ENCODE results near the gene KDM6B. TPM values are rescaled to one million over a fixed set of nuclear protein-coding genes. Genes with fewer than 3 reads are reported as not detected.

Gene KDM6B
- total RNA-seq, 1 experiment from 2014 or later: 28.9 TPM

DNA sequence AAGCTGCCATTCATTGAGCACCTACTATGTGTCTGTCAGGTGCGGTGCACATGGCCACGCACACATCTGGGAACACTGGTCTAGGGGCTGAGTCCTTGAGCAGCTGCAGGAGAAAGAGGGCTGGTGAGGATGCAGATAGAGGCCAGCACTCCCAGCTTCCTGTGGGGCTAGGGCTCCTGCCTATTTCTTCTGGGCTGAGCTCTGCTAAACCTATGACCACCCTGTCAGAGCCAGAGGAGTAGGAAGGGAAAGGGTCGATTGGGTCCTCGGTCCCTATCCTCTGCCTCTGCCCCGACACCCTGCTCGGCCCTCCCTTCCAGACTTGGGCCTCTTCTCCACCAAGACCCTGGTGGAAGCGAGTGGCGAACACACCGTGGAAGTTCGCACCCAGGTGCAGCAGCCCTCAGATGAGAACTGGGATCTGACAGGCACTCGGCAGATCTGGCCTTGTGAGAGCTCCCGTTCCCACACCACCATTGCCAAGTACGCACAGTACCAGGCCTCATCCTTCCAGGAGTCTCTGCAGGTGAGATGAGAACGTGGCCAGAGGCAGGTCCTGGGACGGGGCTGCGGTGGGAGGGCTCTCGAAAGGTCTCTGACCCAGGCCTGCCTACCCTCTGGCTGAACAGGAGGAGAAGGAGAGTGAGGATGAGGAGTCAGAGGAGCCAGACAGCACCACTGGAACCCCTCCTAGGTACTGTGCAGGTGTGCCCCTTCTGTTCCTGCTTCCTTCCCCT is 16.9 kb downstream of the KDM6B start:
- H2BK12ac ChIP-seq (ENCODE audit: insufficient read length, low read depth, low read length): no peak overlapping the region
- H3K23ac ChIP-seq (ENCODE audit: insufficient read length, low read depth, low read length): no peak overlapping the region
- Mint-ChIP-seq H3K27me3 (ENCODE audit: low read depth) (peaks cover 18% of the 10 kb centered on the region), H3K27ac (peak overlapping the region in 1 of 3 experiments; percentile 68; a peak in 3 of 7 replicates), H3K4me3 (peak overlapping the region; percentile 72 to 84), H3K9me3 (0 out of 5 replicates have a peak, but pooled peaks cover 0 to 2% of the 10 kb centered on the region in 2 experiments), H3K36me3 (ENCODE audit: insufficient read depth in 1 of 3, low read depth in 3 of 3) (peaks cover 2 to 47% (median 40%) of the 10 kb centered on the region in 3 experiments; a peak in 6 of 7 replicates), H3K4me1 (peaks cover 16 to 31% of the 10 kb centered on the region in 2 experiments)
- no peak overlapping the region for H3T11ph ChIP-seq (ENCODE audit: low read length)
- H3K79me1 ChIP-seq (ENCODE audit: insufficient read depth, low read depth, low read length, poor library complexity, severe bottlenecking): no peaks in the 10 kb centered on the region
- peaks cover 18% of the 10 kb centered on the region for H3K23me2 ChIP-seq (ENCODE audit: insufficient read length, low read depth, low read length, poor library complexity, severe bottlenecking)
- H3K14ac ChIP-seq (ENCODE audit: insufficient read depth, low read length): no peak overlapping the region
- H2BK5ac ChIP-seq (ENCODE audit: insufficient read length, low read length): no peak overlapping the region
- H2BK15ac ChIP-seq (ENCODE audit: low read depth, low read length): no peak overlapping the region
- H3K79me2 ChIP-seq (ENCODE audit: insufficient read depth, low read length): no peaks in the 10 kb centered on the region
- peak overlapping the region; percentile 74 for H3K4me2 ChIP-seq (ENCODE audit: insufficient read depth, insufficient read length, low read length)
- WGBS (ENCODE audit: extremely low coverage, insufficient read length, low lambda C conversion rate): no CpG with 5 or more reads among the region's 17 CpGs
- H3K27ac ChIP-seq (ENCODE audit: insufficient read length, low read depth, low read length): no peak overlapping the region
- no peak for DNase-seq
- peaks cover 27% of the 10 kb centered on the region; the same call in 1 of the 2 replicates for H3K27me3 ChIP-seq (ENCODE audit: insufficient read depth, low read length)
- no peak overlapping the region for H4K8ac ChIP-seq (replicated peaks; ENCODE audit: insufficient read length, low read depth, low read length)
- no peaks in the 10 kb centered on the region for H3K9me3 ChIP-seq (ENCODE audit: control insufficient read depth, low read depth, low read length)
- no peak overlapping the region for H3K56ac ChIP-seq (ENCODE audit: insufficient read length, low read depth, low read length)
- H3K18ac ChIP-seq (ENCODE audit: insufficient read length, low read depth, low read length): no peak overlapping the region
- no peak overlapping the region for H2BK120ac ChIP-seq (ENCODE audit: low read depth, low read length, poor library complexity, severe bottlenecking)
- H2BK20ac ChIP-seq (ENCODE audit: low read depth, low read length, poor library complexity, severe bottlenecking): no peak overlapping the region
- no peak overlapping the region for H3K4ac ChIP-seq (ENCODE audit: low read depth, low read length)
- H2AFZ ChIP-seq (ENCODE audit: low read length): no peak overlapping the region
- H3K4me1 ChIP-seq (ENCODE audit: insufficient read depth, low read length): no peaks in the 10 kb centered on the region; the same call in 1 of the 2 replicates
- H3K9ac ChIP-seq (ENCODE audit: extremely low read depth, insufficient read length, low read length): no peak overlapping the region
- H4K20me1 ChIP-seq (ENCODE audit: control insufficient read depth, insufficient read depth, insufficient read length): no peaks in the 10 kb centered on the region
- TF ChIP-seq, protein P1, sequence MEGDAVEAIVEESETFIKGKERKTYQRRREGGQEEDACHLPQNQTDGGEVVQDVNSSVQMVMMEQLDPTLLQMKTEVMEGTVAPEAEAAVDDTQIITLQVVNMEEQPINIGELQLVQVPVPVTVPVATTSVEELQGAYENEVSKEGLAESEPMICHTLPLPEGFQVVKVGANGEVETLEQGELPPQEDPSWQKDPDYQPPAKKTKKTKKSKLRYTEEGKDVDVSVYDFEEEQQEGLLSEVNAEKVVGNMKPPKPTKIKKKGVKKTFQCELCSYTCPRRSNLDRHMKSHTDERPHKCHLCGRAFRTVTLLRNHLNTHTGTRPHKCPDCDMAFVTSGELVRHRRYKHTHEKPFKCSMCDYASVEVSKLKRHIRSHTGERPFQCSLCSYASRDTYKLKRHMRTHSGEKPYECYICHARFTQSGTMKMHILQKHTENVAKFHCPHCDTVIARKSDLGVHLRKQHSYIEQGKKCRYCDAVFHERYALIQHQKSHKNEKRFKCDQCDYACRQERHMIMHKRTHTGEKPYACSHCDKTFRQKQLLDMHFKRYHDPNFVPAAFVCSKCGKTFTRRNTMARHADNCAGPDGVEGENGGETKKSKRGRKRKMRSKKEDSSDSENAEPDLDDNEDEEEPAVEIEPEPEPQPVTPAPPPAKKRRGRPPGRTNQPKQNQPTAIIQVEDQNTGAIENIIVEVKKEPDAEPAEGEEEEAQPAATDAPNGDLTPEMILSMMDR (conservative IDR thresholded peaks at IDR 0.05): no peak
- H4K5ac ChIP-seq (ENCODE audit: insufficient read length, low read depth, low read length): no peak overlapping the region
- no peak overlapping the region for H4K91ac ChIP-seq (ENCODE audit: insufficient read length, low read depth, low read length)
- no peak overlapping the region for H2AK5ac ChIP-seq (ENCODE audit: insufficient read length, low read length)

Data from H9 (cell line).